ENCODE data around the gene ZNF70.

Gene ZNF70

GRCh38 chr22:23750714-23751440, at the start of gene ZNF70:
Gene ZNF70 (minus strand): TSS chr22:23751112. CDS start chr22:23745140, 5,972 bp downstream.
- DNase-seq (ENCODE audit: low read depth) = peak; percentile 80

GRCh38 chr22:23796461-23796860, 45.5 kb upstream of the ZNF70 start:
- DNase-seq (ENCODE audit: low read depth) = no peak

GRCh38 chr22:23793326-23793725, 42.4 kb upstream of the ZNF70 start:
- DNase-seq (ENCODE audit: low read depth) = no peak

GRCh38 chr22:23791738-23792645, 41.1 kb upstream of the ZNF70 start:
- no peak for DNase-seq (ENCODE audit: low read depth)

- no peak for DNase-seq (ENCODE audit: low read depth)
These were observed 40.2 kb upstream of the ZNF70 start for GRCh38 chr22:23790819-23791737.

GRCh38 chr22:23789638-23790037, 38.7 kb upstream of the ZNF70 start:
- no peak for DNase-seq (ENCODE audit: low read depth)

- DNase-seq (ENCODE audit: low read depth) = no peak
These were observed 38.2 kb upstream of the ZNF70 start for GRCh38 chr22:23789121-23789520.

- no peak for DNase-seq (ENCODE audit: low read depth)
These were observed 37.0 kb upstream of the ZNF70 start for GRCh38 chr22:23787910-23788309.

- no peak for DNase-seq (ENCODE audit: low read depth)
These were observed 36.6 kb upstream of the ZNF70 start for GRCh38 chr22:23787600-23787896.

- DNase-seq (ENCODE audit: low read depth) = peak; percentile 85
These were observed 36.1 kb upstream of the ZNF70 start, which contains the start of gene SMARCB1 for GRCh38 chr22:23786752-23787599. Gene SMARCB1 (plus strand): TSS chr22:23786966. CDS start chr22:23787170, 204 bp downstream.

GRCh38 chr22:23786261-23786710, 35.4 kb upstream of the ZNF70 start:
- no peak for DNase-seq (ENCODE audit: low read depth)

GRCh38 chr22:23784215-23784732, 33.4 kb upstream of the ZNF70 start:
- DNase-seq (ENCODE audit: low read depth) = no peak

GRCh38 chr22:23783265-23784150, 32.6 kb upstream of the ZNF70 start:
- DNase-seq (ENCODE audit: low read depth) = no peak

- DNase-seq (ENCODE audit: low read depth) = no peak
These were observed 31.8 kb upstream of the ZNF70 start for GRCh38 chr22:23782703-23783102.

- DNase-seq (ENCODE audit: low read depth) = no peak
These were observed 31.3 kb upstream of the ZNF70 start for GRCh38 chr22:23782252-23782651.

GRCh38 chr22:23781511-23782183, 30.7 kb upstream of the ZNF70 start:
- no peak for DNase-seq (ENCODE audit: low read depth)

- no peak for DNase-seq (ENCODE audit: low read depth)
These were observed 30.2 kb upstream of the ZNF70 start for GRCh38 chr22:23781065-23781464.

GRCh38 chr22:23780146-23780748, 29.3 kb upstream of the ZNF70 start:
- DNase-seq (ENCODE audit: low read depth) = no peak

- no peak for DNase-seq (ENCODE audit: low read depth)
These were observed 28.8 kb upstream of the ZNF70 start for GRCh38 chr22:23779731-23780130.

All from stimulated activated CD4-positive, alpha-beta T cell treated with anti-CD3 and anti-CD28 coated beads, Interleukin-2, amount 100 ng/mL, for 4 hours (primary cell).